ENCODE results near the gene BMP8B.

DNA sequence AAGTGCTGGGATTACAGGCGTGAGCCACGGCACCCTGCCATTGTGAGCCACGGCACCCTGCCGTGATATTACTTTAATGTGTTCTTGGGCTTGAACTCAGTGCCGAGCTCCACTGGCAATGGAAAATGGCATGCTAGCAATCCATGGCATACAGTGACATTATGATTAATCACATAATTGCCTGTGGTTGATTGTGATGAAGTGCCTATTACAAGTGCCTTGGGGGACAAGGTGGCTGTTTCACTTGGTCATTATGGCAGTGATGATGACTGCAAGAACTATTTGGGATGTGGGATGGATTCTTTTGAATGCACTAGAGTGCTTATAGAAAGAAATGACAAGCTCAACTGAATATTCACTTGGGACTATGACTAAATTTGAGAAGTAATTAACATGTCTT, 75.1 kb downstream of the BMP8B start:
- TF ChIP-seq ZNF274 (IDR thresholded peaks at IDR 0.05; ENCODE audit: borderline replicate concordance, extremely low read depth, low read length) (no peak), CTCF (IDR thresholded peaks at IDR 0.05; ENCODE audit: control extremely low read depth in 1 of 3, insufficient read depth in 1 of 3, low read depth in 1 of 3, low read length in 3 of 3) (no peak), POLR2A (IDR thresholded peaks at IDR 0.05; ENCODE audit: control extremely low read depth in 1 of 2, low read depth in 2 of 2, low read length in 2 of 2) (no peak)
